Panc1 (cell line): ENCODE results near the gene DNAH9. TPM values are rescaled to one million over a fixed set of nuclear protein-coding genes. Genes with fewer than 3 reads are reported as not detected.
A peak's percentile ranks its signal among the peaks of the same experiment; 100 is the strongest.

Source experiments
- ATAC-seq: fragments of 200-7000 bp; cut with Tn5 transposase; 2 replicates; pipeline ENCODE4 v1.9.1; 2020; ENCODE audit warnings: mild to moderate bottlenecking, moderate library complexity
- BruUV-seq: library from RNA; stranded (reverse); fragments of 400-500 nt; replicated peaks from 2 replicates; lab custom pipeline; 2021; lab: Mats Ljungman, UMichigan
- CTCF ChIA-PET: fragments of 300-600 bp; sonication (Branson Sonifier 250); formaldehyde crosslinking; loops from one replicate; lab custom pipeline; 2022; ENCODE audit warnings: antibody characterized with exemption; lab: Charles Lee
- POLR2A ChIA-PET: fragments of 300-600 bp; sonication (Branson Sonifier 250); formaldehyde crosslinking; loops from one replicate; lab custom pipeline; 2022; ENCODE audit warnings: antibody characterized with exemption; lab: Charles Lee
- DNase-seq: peaks from one replicate; pipeline ENCODE4 v3.0.0-alpha.2; 2010; ENCODE audit warnings: low read depth, low spot score
- H3K27ac ChIP-seq: 2 replicates; pipeline ENCODE4 v1.5.1; 2011; ENCODE audit warnings: mild to moderate bottlenecking, low read length, inconsistent platforms
- H3K27me3 ChIP-seq: fragments of 200-500 bp; sonication (Bioruptor generic); 2 replicates; pipeline ENCODE4 v1.6.0; 2014; ENCODE audit warnings: low read length, inconsistent platforms; ENCODE audit not compliant: control insufficient read depth, insufficient read depth
- H3K36me3 ChIP-seq: fragments of 200-500 bp; sonication (Bioruptor generic); 2 replicates; pipeline ENCODE4 v1.5.1; 2014; ENCODE audit warnings: inconsistent platforms, mild to moderate bottlenecking, low read length, moderate library complexity; ENCODE audit not compliant: control insufficient read depth, insufficient read depth
- H3K4me1 ChIP-seq: 2 replicates; pipeline ENCODE4 v1.5.1; 2011; ENCODE audit warnings: inconsistent platforms, mild to moderate bottlenecking, low read length, moderate library complexity; ENCODE audit not compliant: control insufficient read depth, insufficient read depth
- H3K4me3 ChIP-seq, 2 experiments: 2 replicates each; pipeline ENCODE4 v1.5.1; 2011 to 2012; ENCODE audit warnings: low read depth in 2 of 2, low read length in 2 of 2, mild to moderate bottlenecking in 2 of 2, inconsistent platforms in 1 of 2, moderate library complexity in 1 of 2
- H3K9me3 ChIP-seq: fragments of 200-500 bp; sonication (Bioruptor generic); 2 replicates; pipeline ENCODE4 v1.5.1; 2014; ENCODE audit warnings: low read depth, mild to moderate bottlenecking, inconsistent platforms, low read length, moderate library complexity; ENCODE audit not compliant: control insufficient read depth, insufficient read depth
- POLR2AphosphoS5 ChIP-seq: IDR thresholded peaks from 2 replicates; pipeline ENCODE4 v1.6.1; 2012; ENCODE audit warnings: mild to moderate bottlenecking, low read depth, low read length, moderate library complexity
- REST ChIP-seq, 2 experiments: IDR thresholded peaks; 2 replicates each; pipeline ENCODE4 v1.6.1; 2011 to 2012; ENCODE audit warnings: low read depth in 2 of 2, control low read depth in 1 of 2, low read length in 1 of 2, mild to moderate bottlenecking in 1 of 2, moderate library complexity in 1 of 2; ENCODE audit not compliant: insufficient read depth in 1 of 2
- SIN3A ChIP-seq: IDR thresholded peaks from 2 replicates; pipeline ENCODE4 v1.6.1; 2012; ENCODE audit warnings: low read depth, mild to moderate bottlenecking, low read length, moderate library complexity, borderline replicate concordance; ENCODE audit not compliant: insufficient read depth
- TCF7L2 ChIP-seq: IDR thresholded peaks from 2 replicates; pipeline ENCODE4 v1.6.1; 2011; ENCODE audit warnings: mild to moderate bottlenecking, low read depth, low read length, inconsistent platforms
- in situ Hi-C: cut with HindIII; loops from 2 replicates; pipeline ENCODE4 v1.10.0; 2016; ENCODE audit warnings: low sequenced_read_pairs, low pct_unique_long_range_greater_than_20kb
- intact Hi-C: fragments of 100-400 bp; cut with micrococcal nuclease; formaldehyde crosslinking; loops from one replicate; pipeline ENCODE4 v1.10.0; 2022; ENCODE audit not compliant: unreplicated experiment
- total RNA-seq: library from RNA; stranded (reverse); gene quantifications from one replicate; pipeline ENCODE4 v1.2.1, GENCODE V29; 2021; ENCODE audit not compliant: unreplicated experiment
- TF ChIP-seq, protein P1 (sequence below): fragments of 450-650 bp; IDR thresholded peaks from 2 replicates; pipeline ENCODE4 v1.5.1; 2017; ENCODE audit warnings: mild to moderate bottlenecking

DNAH9 gene
- total RNA-seq, 1 experiment from 2014 or later: not detected

GRCh38 chr17:11997972-11998233 lies 399.6 kb downstream of the DNAH9 start:
- in situ Hi-C loops: no loop called here
- no peaks in the 10 kb centered on the region for H3K27me3 ChIP-seq
- peak overlapping the region; percentile 91 for H3K27ac ChIP-seq
- ChIA-PET CTCF (no interaction called here), POLR2A (interaction anchor here (1.0 kb wide), 1 partner anchor 12 kb away, joined by 4 read pairs; no protein-coding TSS in a partner anchor)
- intact Hi-C loops: no loop called here
- H3K4me3 ChIP-seq: peak overlapping the region; percentile 65 to 83
- ATAC-seq (no peak), DNase-seq (no peak)
- H3K9me3 ChIP-seq: no peaks in the 10 kb centered on the region
- no TSS peak for BruUV-seq
- H3K4me1 ChIP-seq: no peaks in the 10 kb centered on the region; the same call in 1 of the 2 replicates
- H3K36me3 ChIP-seq: no peaks in the 10 kb centered on the region; the same call in 1 of the 2 replicates
- no peak for TF ChIP-seq POLR2AphosphoS5
- TF ChIP-seq TCF7L2: no peak
- TF ChIP-seq, protein P1, sequence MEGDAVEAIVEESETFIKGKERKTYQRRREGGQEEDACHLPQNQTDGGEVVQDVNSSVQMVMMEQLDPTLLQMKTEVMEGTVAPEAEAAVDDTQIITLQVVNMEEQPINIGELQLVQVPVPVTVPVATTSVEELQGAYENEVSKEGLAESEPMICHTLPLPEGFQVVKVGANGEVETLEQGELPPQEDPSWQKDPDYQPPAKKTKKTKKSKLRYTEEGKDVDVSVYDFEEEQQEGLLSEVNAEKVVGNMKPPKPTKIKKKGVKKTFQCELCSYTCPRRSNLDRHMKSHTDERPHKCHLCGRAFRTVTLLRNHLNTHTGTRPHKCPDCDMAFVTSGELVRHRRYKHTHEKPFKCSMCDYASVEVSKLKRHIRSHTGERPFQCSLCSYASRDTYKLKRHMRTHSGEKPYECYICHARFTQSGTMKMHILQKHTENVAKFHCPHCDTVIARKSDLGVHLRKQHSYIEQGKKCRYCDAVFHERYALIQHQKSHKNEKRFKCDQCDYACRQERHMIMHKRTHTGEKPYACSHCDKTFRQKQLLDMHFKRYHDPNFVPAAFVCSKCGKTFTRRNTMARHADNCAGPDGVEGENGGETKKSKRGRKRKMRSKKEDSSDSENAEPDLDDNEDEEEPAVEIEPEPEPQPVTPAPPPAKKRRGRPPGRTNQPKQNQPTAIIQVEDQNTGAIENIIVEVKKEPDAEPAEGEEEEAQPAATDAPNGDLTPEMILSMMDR: no peak

- POLR2A ChIA-PET: no interaction called here
- intact Hi-C loops: no loop called here
- in situ Hi-C loops: no loop called here
These were observed 401.4 kb downstream of the DNAH9 start for GRCh38 chr17:11999696-12000095.

More at GRCh38 chr17:11999696-12000095, 401.4 kb downstream of the DNAH9 start:
- CTCF ChIA-PET: no interaction called here
- BruUV-seq: no TSS peak
- TF ChIP-seq, protein P1: no peak
- TF ChIP-seq TCF7L2 (no peak), POLR2AphosphoS5 (no peak), REST (IDR thresholded peaks at IDR 0.05; ENCODE audit: insufficient read depth in 1 of 2, low read depth in 2 of 2, low read length in 1 of 2) (no peak), SIN3A (no peak)
- no peaks in the 10 kb centered on the region; the same call in 1 of the 2 replicates for H3K36me3 ChIP-seq
- no peaks in the 10 kb centered on the region for H3K9me3 ChIP-seq
- no peaks in the 10 kb centered on the region; the same call in 1 of the 2 replicates for H3K4me1 ChIP-seq
- ATAC-seq (no peak), DNase-seq (no peak)
- no peaks in the 10 kb centered on the region for H3K27me3 ChIP-seq
- no peak overlapping the region for H3K27ac ChIP-seq
- H3K4me3 ChIP-seq: no peak overlapping the region
